Measurements from ENCODE around the gene SCN1B.
"Not testable (repeated sequence)": the region's sequence is repeated elsewhere in the genome, so short reads cannot be mapped to it uniquely, and the experiment has no call there.

The SCN1B gene

DNA sequence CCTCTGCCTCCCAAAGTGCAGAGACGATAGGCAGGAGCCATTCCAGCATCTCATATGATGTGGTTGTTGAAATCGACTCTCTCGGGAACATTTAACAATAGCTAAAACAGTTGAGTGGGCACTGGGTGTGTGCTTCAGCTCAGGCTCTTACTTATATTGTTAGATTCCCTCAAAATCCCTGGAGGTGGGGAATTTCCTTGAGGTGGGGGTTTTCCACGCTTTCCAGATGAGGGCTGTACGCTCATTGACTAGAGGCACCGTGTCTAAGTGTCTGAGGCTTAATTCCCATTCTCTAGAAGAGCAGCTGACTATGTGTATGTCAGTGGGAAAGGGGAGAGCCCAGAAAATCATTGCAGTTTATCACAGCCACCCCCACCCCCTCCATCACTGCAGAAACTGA, 41.0 kb upstream of the SCN1B start:
- POLR2A ChIA-PET = interaction anchor here (1.2 kb wide), 1 partner anchor 10 kb away, joined by 3 read pairs; the partner anchor contains the start of gene GRAMD1A
- TF ChIP-seq, protein P1, sequence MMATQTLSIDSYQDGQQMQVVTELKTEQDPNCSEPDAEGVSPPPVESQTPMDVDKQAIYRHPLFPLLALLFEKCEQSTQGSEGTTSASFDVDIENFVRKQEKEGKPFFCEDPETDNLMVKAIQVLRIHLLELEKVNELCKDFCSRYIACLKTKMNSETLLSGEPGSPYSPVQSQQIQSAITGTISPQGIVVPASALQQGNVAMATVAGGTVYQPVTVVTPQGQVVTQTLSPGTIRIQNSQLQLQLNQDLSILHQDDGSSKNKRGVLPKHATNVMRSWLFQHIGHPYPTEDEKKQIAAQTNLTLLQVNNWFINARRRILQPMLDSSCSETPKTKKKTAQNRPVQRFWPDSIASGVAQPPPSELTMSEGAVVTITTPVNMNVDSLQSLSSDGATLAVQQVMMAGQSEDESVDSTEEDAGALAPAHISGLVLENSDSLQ (IDR thresholded peaks at IDR 0.05) = no peak
- TF ChIP-seq SP1 (IDR thresholded peaks at IDR 0.05) = no peak
- DNase-seq (ENCODE audit: extremely low spot score) = no peak
- CTCF ChIA-PET = no interaction called here

DNA sequence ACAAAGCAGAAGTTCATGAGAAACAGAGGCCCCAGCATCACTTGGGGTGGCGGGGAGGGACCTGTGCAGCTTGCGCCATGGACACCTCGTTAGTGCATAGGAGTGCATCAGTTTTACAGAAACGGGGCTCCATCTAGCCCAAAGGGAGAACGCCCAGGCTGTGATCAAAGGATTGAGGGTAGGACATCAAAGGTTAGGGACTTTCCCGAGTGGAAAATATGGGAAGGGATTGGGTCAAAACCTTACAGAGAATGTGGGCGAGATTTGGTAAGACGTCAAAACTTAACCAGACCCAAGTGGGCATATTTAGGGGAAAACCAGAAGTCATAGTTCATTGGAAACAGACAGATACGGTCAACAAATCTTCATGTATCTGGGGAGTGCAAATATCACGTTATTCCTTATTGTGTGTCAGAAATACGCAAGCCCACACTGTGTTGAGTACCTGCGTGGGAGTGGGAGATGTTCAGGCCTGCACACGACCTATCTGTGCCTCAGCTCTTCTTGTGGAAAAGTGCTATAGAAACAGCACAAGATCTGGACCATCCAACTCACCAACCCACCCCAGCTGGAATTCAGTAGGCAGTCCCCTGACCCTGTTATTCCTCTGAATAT, 39.6 kb upstream of the SCN1B start:
- TF ChIP-seq HDGF (IDR thresholded peaks at IDR 0.05; ENCODE audit: borderline replicate concordance) (no peak), L3MBTL2 (conservative IDR thresholded peaks at IDR 0.05) (no peak), TARDBP (IDR thresholded peaks at IDR 0.05) (no peak), ELF4 (IDR thresholded peaks at IDR 0.05) (no peak), BHLHE40 (IDR thresholded peaks at IDR 0.05; ENCODE audit: borderline replicate concordance) (no peak), CTBP1 (IDR thresholded peaks at IDR 0.05; ENCODE audit: borderline replicate concordance) (no peak), ARNT (IDR thresholded peaks at IDR 0.05) (no peak), LEF1 (IDR thresholded peaks at IDR 0.05; ENCODE audit: borderline replicate concordance) (no peak), NFRKB (IDR thresholded peaks at IDR 0.05) (no peak), ZNF384 (IDR thresholded peaks at IDR 0.05) (no peak), SUZ12 (IDR thresholded peaks at IDR 0.05) (no peak), FOXK2 (IDR thresholded peaks at IDR 0.05) (no peak), FOXM1 (IDR thresholded peaks at IDR 0.05; ENCODE audit: borderline replicate concordance) (no peak), FOXA1 (IDR thresholded peaks at IDR 0.05) (no peak)
- TF ChIP-seq, protein P1 (IDR thresholded peaks at IDR 0.05) = no peak
- ChIA-PET CTCF (interaction anchor here (0.7 kb wide), 1 partner anchor 54 kb away, joined by 3 read pairs; no protein-coding TSS in a partner anchor), POLR2A (no interaction called here)
- DNase-seq (ENCODE audit: extremely low spot score) = no peak

DNA sequence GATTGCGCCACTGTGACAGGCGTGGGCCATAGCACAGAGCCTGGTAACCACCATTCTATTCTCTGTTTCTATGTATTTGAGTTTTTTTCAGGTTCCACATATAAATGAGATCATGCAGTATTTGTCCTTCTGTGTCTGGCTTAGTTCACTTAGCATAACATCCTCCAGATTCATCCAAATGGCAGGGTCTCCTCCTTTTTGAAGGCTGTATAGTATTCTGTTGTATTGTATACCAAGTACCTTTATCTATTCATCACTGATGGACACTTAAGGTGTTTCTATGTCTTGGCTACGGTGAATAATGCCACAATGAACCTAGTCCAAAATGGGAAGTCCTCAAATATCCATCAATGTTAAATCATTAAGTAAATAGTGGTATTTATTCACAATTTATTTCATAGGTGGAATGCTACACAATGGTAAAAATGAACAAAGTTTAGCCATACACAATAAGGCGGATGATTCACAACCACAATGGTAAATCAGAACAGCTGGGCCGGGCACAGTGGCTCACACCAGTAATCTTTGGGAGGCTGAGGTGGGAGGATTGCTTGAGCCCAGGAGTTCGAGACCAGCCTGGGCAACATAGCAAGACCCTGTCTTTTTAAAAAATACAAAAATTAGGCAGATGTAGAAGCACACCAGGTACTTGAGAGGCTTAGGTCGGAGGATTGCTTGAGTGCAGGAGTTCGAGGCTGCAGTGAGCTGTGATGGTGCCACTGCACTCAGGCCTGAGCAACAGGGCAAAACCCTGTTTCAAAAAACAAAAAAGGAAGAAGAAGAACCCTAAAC, 38.5 kb upstream of the SCN1B start:
- TF ChIP-seq TARDBP (IDR thresholded peaks at IDR 0.05) (no peak), HDGF (IDR thresholded peaks at IDR 0.05; ENCODE audit: borderline replicate concordance) (no peak), SUZ12 (IDR thresholded peaks at IDR 0.05) (no peak), FOXA1 (IDR thresholded peaks at IDR 0.05) (no peak), ARNT (IDR thresholded peaks at IDR 0.05) (no peak)
- TF ChIP-seq, protein P1 (IDR thresholded peaks at IDR 0.05) = no peak
- ChIA-PET POLR2A (no interaction called here), CTCF (no interaction called here)
- DNase-seq (ENCODE audit: extremely low spot score) = no peak

DNA sequence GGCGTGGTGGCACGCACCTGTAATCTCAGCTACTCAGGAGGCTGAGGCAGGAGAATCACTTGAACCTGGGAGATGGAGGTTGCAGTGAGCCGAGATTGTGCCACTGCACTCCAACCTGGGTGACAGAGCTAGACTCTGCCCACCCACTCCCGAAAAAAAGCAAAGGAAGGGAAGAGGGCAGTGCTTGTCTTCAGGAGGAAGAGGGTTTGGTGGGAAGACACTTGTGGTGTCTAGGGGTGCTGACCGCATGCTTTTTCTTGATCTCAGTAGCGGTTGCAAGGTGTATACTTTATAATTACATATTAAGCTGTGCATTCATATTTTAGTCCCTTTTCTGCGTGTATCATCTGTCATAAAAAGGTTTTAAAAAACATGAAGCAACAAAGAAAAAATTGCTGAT, 37.7 kb upstream of the SCN1B start:
- CTCF ChIA-PET; POLR2A ChIA-PET; DNase-seq (ENCODE audit: extremely low spot score): not testable (repeated sequence)

DNA sequence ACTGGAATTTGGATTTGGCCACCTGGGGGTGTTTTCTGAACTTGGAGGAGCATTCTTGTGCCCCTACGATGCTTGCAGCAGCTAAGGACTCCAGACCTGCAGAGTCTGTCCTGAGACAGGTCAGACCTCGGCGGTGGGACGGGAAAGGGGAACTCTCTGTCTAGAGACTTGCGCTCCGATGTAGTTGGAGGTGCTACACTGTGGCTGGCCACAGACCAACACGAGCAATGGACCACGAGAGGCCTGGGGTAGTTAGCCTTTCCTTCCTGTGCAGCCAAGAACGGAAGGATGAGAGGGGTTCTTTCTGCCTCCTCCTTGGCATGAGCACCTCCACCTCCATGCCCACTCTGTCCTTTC, 36.0 kb upstream of the SCN1B start:
- ChIA-PET CTCF (no interaction called here), POLR2A (no interaction called here)

DNA sequence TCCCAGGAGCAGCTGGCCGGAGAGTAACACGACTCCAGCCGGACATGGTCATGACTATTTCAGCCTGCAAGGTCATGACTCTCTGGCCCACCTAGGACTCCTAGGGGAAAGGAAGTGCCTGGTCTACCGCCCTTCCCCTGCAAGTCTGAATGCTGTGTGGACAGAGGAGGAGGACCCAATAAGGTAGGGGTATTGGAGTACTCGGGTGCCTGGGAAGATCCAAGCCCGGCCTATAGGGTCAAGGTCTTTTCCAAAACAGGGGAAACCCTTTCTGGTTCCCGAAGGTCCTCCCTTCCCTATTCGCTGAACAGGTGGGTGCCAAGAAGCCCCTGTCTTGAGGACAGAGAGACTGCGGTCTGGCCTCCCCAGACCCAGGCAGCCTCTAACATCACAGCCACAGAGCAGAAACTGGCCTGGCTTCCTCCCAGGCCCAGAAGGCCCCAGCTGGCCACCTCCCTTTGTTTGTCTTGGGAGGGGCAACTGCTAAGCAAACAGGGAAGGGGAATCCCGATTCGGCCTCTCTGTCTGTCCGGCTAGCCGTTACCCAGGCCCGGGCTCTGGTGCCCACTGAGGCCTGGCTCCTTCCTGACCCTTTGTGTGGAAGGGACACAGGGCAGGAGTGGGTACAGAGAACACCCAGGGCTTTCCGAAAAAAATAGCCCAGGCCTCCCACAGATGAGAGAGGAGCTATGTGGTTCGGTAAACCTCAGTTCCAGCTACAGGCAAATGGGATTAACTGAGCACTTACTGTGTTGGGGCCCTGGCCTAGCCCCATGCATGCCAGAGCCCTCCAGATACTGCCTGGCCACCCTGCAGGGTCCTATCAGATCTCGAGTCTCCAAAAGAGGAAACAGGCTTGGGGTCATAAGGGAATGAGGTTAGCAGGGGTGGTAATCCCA, 35.4 kb upstream of the SCN1B start:
- CTCF ChIA-PET = no interaction called here
- no peak for DNase-seq (ENCODE audit: extremely low spot score)
- POLR2A ChIA-PET = no interaction called here
- TF ChIP-seq TARDBP (IDR thresholded peaks at IDR 0.05) (no peak), ELF4 (IDR thresholded peaks at IDR 0.05) (no peak), ZNF384 (IDR thresholded peaks at IDR 0.05) (no peak), BHLHE40 (IDR thresholded peaks at IDR 0.05; ENCODE audit: borderline replicate concordance) (no peak), SP1 (IDR thresholded peaks at IDR 0.05) (no peak), SUZ12 (IDR thresholded peaks at IDR 0.05) (no peak)
- TF ChIP-seq, protein P1 (IDR thresholded peaks at IDR 0.05) = no peak

More for the DNA sequence above, 36.0 kb upstream of the SCN1B start:
- no peak for DNase-seq (ENCODE audit: extremely low spot score)
- TF ChIP-seq BHLHE40 (IDR thresholded peaks at IDR 0.05; ENCODE audit: borderline replicate concordance) = no peak
- TF ChIP-seq NFRKB (IDR thresholded peaks at IDR 0.05) = no peak
- no peak for TF ChIP-seq FOXA1 (IDR thresholded peaks at IDR 0.05)
- TF ChIP-seq ZNF384 (IDR thresholded peaks at IDR 0.05) = no peak
- TF ChIP-seq FOXM1 (IDR thresholded peaks at IDR 0.05; ENCODE audit: borderline replicate concordance) = no peak

Data from HEK293T (cell line).